ENCODE results near the gene NDFIP2.

DNA sequence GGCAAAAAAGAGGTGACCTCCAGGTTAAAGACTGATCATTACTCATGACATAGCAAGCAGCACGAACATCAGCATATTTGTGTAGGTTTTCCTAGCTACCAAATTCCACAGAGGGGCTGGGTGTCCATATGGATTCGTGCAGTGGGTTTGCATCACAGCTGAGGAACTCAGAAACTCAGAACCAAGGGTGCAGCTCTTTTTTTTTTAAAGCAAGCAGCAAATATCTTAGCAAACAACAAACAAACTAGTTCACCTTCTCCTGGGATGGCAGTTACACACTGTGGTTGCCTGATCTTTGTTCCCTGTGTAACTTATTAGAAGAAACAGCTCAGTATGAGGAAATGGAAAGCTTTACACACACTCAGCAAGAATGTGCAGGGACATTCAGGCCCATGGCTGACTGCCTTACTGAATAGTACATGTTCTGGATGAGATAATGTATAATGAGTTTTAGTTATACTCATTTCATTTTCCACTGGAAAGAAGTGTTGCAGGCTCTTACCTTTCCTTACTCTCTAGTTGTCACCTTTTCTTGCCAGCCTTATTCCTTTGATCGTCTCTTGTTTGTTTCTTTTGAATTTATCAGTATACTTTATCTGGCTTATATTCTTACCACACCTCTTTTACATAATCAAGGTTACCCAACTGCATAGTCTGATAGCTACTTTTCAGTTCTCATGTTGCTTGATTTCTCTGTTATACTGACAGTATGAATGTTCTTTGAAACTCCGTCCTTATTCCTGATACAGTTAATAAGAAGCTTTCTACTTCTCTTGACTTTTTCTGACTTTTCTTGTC, 4.3 kb downstream of the NDFIP2 start:
- TF ChIP-seq, protein P1, sequence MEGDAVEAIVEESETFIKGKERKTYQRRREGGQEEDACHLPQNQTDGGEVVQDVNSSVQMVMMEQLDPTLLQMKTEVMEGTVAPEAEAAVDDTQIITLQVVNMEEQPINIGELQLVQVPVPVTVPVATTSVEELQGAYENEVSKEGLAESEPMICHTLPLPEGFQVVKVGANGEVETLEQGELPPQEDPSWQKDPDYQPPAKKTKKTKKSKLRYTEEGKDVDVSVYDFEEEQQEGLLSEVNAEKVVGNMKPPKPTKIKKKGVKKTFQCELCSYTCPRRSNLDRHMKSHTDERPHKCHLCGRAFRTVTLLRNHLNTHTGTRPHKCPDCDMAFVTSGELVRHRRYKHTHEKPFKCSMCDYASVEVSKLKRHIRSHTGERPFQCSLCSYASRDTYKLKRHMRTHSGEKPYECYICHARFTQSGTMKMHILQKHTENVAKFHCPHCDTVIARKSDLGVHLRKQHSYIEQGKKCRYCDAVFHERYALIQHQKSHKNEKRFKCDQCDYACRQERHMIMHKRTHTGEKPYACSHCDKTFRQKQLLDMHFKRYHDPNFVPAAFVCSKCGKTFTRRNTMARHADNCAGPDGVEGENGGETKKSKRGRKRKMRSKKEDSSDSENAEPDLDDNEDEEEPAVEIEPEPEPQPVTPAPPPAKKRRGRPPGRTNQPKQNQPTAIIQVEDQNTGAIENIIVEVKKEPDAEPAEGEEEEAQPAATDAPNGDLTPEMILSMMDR (IDR thresholded peaks at IDR 0.05): no peak
- no peak for TF ChIP-seq EP300 (IDR thresholded peaks at IDR 0.05; ENCODE audit: borderline replicate concordance in 1 of 2, low read depth in 1 of 2, low read length in 1 of 2)
- no peak for TF ChIP-seq EZH2phosphoT487 (IDR thresholded peaks at IDR 0.05; ENCODE audit: borderline replicate concordance, low read depth)
- no peak for TF ChIP-seq CHD2 (IDR thresholded peaks at IDR 0.05; ENCODE audit: low read length, partially characterized antibody)
